ENCODE results near the gene FAM83D.

Gene FAM83D

GRCh38 chr20:38895098-38895949 is 30.9 kb upstream of the FAM83D start:
- FAIRE-seq, result no peak

GRCh38 chr20:38896009-38896594 is 30.1 kb upstream of the FAM83D start:
- FAIRE-seq, result no peak

GRCh38 chr20:38897267-38897666 is 28.9 kb upstream of the FAM83D start:
- no peak for FAIRE-seq

GRCh38 chr20:38900606-38901005 is 25.6 kb upstream of the FAM83D start:
- FAIRE-seq, result no peak

GRCh38 chr20:38902601-38903000 is 23.6 kb upstream of the FAM83D start:
- no peak for FAIRE-seq

- FAIRE-seq, result no peak
Observed at GRCh38 chr20:38903335-38903734, 22.9 kb upstream of the FAM83D start.

GRCh38 chr20:38905375-38905774 is 20.8 kb upstream of the FAM83D start:
- no peak for FAIRE-seq

- no peak for FAIRE-seq
Observed at GRCh38 chr20:38907918-38908677, 18.1 kb upstream of the FAM83D start.

GRCh38 chr20:38915355-38915754 is 10.9 kb upstream of the FAM83D start:
- no peak for FAIRE-seq

GRCh38 chr20:38917657-38918056 is 8.6 kb upstream of the FAM83D start:
- no peak for FAIRE-seq

- no peak for FAIRE-seq
Observed at GRCh38 chr20:38918172-38918571, 8.0 kb upstream of the FAM83D start.

- no peak for FAIRE-seq
Observed at GRCh38 chr20:38919683-38920082, 6.5 kb upstream of the FAM83D start.

GRCh38 chr20:38920411-38920810 is 5.8 kb upstream of the FAM83D start:
- FAIRE-seq, result no peak

GRCh38 chr20:38920851-38921250 is 5.4 kb upstream of the FAM83D start:
- no peak for FAIRE-seq

- FAIRE-seq, result no peak
Observed at GRCh38 chr20:38924718-38925117, 1.5 kb upstream of the FAM83D start.

GRCh38 chr20:38926934-38927616 is 858 bp downstream of the FAM83D start:
- FAIRE-seq, result no peak

- no peak for FAIRE-seq
Observed at GRCh38 chr20:38927902-38928578, 1.8 kb downstream of the FAM83D start.

GRCh38 chr20:38930242-38930569 is 4.0 kb downstream of the FAM83D start:
- no peak for FAIRE-seq

- no peak for FAIRE-seq
Observed at GRCh38 chr20:38931984-38932383, 5.8 kb downstream of the FAM83D start.

- no peak for FAIRE-seq
Observed at GRCh38 chr20:38932457-38933120, 6.4 kb downstream of the FAM83D start.

- FAIRE-seq, result no peak
Observed at GRCh38 chr20:38934530-38934929, 8.3 kb downstream of the FAM83D start.

- FAIRE-seq, result no peak
Observed at GRCh38 chr20:38935285-38935684, 9.1 kb downstream of the FAM83D start.

All from TTC549 (cell line).